Stimulated activated CD4-positive, alpha-beta T cell treated with anti-CD3 and anti-CD28 coated beads, TNF-alpha, amount 100 ng/mL, for 24 hours (primary cell): ENCODE measurements around the gene FAF1.
"Not testable (repeated sequence)": the region's sequence is repeated elsewhere in the genome, so short reads cannot be mapped to it uniquely, and the experiment has no call there.

Experiments used
- DNase-seq, 3 experiments: peaks; one replicate each; pipeline ENCODE4 v3.0.0-alpha.2; 2020; ENCODE audit warnings: low read depth in 3 of 3

FAF1 gene

GRCh38 chr1:50559421-50559820 lies 400.6 kb downstream of the FAF1 start:
- no peak for DNase-seq

GRCh38 chr1:50553921-50554320 lies 406.1 kb downstream of the FAF1 start:
- DNase-seq: no peak

GRCh38 chr1:50548243-50548642 lies 411.8 kb downstream of the FAF1 start:
- DNase-seq: no peak

- no peak for DNase-seq
Measured at GRCh38 chr1:50542362-50542761, 417.7 kb downstream of the FAF1 start.

- DNase-seq: no peak
Measured at GRCh38 chr1:50538476-50538875, 421.6 kb downstream of the FAF1 start.

- DNase-seq: no peak
Measured at GRCh38 chr1:50531601-50532000, 428.5 kb downstream of the FAF1 start.

- DNase-seq: no peak
Measured at GRCh38 chr1:50531027-50531426, 429.0 kb downstream of the FAF1 start.

- no peak for DNase-seq
Measured at GRCh38 chr1:50529510-50529909, 430.6 kb downstream of the FAF1 start.

- not testable (repeated sequence) for DNase-seq
Measured at GRCh38 chr1:50527987-50528320, 432.1 kb downstream of the FAF1 start.

- no peak for DNase-seq
Measured at GRCh38 chr1:50527249-50527986, 432.6 kb downstream of the FAF1 start.

GRCh38 chr1:50526431-50526830 lies 433.6 kb downstream of the FAF1 start:
- DNase-seq: no peak

GRCh38 chr1:50523548-50523947 lies 436.5 kb downstream of the FAF1 start:
- no peak for DNase-seq

GRCh38 chr1:50522691-50523342 lies 437.2 kb downstream of the FAF1 start:
- no peak for DNase-seq

- no peak for DNase-seq
Measured at GRCh38 chr1:50521703-50522102, 438.4 kb downstream of the FAF1 start.

GRCh38 chr1:50517488-50517887 lies 442.6 kb downstream of the FAF1 start:
- DNase-seq: no peak

- no peak for DNase-seq
Measured at GRCh38 chr1:50516056-50516455, 444.0 kb downstream of the FAF1 start.

- no peak for DNase-seq
Measured at GRCh38 chr1:50508040-50508586, 452.0 kb downstream of the FAF1 start.

- no peak for DNase-seq
Measured at GRCh38 chr1:50505427-50505826, 454.6 kb downstream of the FAF1 start.

- no peak for DNase-seq
Measured at GRCh38 chr1:50503515-50503914, 456.6 kb downstream of the FAF1 start.

GRCh38 chr1:50502147-50502546 lies 457.9 kb downstream of the FAF1 start:
- DNase-seq: no peak

- DNase-seq: no peak
Measured at GRCh38 chr1:50497007-50497406, 463.1 kb downstream of the FAF1 start.

GRCh38 chr1:50493710-50494109 lies 466.4 kb downstream of the FAF1 start:
- no peak for DNase-seq

- no peak for DNase-seq
Measured at GRCh38 chr1:50492142-50492541, 467.9 kb downstream of the FAF1 start.
